GM12864 (cell line): ENCODE measurements around the gene VPS26C.

ENCODE experiments used
- DNase-seq: peaks from one replicate; pipeline ENCODE4 v3.0.0-alpha.2; 2011; ENCODE audit warnings: low read depth
- H3K4me3 ChIP-seq: 2 replicates; pipeline ENCODE4 v1.5.1; 2011; ENCODE audit warnings: mild to moderate bottlenecking, low read depth, low read length, control low read depth
- TF ChIP-seq, protein P1 (sequence below): IDR thresholded peaks from 2 replicates; pipeline ENCODE4 v1.5.1; 2011; ENCODE audit warnings: low read depth, mild to moderate bottlenecking, moderate library complexity, low read length, control low read depth, inconsistent platforms; ENCODE audit errors: missing control alignments

The VPS26C gene

DNA sequence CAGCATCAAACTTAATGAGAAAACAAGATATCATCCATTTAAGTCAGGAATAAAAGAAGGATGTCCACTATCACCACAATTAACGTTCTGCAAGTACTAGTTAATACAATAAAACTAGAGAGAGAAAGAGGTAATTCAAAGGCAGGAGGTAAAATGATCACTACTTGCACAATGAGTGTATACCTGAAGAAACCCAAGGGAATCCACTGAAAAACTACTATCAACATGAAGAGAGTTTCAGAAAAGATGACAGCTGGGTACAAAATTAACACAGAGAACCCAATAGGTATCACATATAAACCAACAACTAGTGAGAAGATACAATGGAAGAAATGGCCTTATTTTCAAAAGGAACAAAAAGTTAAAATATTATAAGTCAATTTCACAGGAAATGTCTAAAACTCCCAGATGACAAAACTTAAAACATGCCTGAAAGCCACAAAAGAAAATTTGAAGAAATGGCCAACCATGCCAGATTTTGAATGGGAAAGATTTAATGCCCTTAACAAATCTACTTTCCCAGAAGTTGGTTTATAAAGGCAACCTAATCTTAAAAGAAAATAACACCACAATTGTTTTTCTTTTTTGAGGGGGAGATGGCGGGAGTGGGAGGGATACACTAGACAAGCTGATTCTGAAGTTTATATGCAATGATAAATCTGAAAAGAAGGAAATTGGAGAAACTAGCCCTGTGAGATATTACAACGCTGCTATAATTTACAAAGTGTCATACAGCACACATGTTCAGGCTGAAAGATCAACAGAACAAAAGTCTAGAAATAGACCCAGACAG is 17.8 kb downstream of the VPS26C start:
- DNase-seq: no peak
- H3K4me3 ChIP-seq: no peak overlapping the region
- TF ChIP-seq, protein P1, sequence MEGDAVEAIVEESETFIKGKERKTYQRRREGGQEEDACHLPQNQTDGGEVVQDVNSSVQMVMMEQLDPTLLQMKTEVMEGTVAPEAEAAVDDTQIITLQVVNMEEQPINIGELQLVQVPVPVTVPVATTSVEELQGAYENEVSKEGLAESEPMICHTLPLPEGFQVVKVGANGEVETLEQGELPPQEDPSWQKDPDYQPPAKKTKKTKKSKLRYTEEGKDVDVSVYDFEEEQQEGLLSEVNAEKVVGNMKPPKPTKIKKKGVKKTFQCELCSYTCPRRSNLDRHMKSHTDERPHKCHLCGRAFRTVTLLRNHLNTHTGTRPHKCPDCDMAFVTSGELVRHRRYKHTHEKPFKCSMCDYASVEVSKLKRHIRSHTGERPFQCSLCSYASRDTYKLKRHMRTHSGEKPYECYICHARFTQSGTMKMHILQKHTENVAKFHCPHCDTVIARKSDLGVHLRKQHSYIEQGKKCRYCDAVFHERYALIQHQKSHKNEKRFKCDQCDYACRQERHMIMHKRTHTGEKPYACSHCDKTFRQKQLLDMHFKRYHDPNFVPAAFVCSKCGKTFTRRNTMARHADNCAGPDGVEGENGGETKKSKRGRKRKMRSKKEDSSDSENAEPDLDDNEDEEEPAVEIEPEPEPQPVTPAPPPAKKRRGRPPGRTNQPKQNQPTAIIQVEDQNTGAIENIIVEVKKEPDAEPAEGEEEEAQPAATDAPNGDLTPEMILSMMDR: no peak

DNA sequence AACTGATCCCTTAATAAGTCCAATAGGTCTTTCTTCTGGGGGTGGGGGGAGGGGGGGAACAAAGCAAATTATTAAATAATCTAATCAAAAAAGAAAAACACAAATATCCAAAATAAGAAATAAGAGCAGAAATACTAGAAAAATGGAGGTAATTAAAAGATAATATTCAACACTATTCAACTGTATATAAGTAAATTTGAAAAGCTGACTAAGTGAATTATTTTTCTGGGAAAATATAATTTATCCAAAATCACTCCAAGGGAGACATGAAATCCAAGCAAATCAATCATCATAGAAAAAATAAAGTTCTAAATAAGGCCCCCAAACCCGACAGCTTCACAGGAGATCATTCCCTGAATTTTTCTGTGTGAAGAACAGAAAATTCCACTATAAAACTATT is 18.8 kb downstream of the VPS26C start:
- DNase-seq: no peak
- no peak overlapping the region for H3K4me3 ChIP-seq
- TF ChIP-seq, protein P1: no peak

DNA sequence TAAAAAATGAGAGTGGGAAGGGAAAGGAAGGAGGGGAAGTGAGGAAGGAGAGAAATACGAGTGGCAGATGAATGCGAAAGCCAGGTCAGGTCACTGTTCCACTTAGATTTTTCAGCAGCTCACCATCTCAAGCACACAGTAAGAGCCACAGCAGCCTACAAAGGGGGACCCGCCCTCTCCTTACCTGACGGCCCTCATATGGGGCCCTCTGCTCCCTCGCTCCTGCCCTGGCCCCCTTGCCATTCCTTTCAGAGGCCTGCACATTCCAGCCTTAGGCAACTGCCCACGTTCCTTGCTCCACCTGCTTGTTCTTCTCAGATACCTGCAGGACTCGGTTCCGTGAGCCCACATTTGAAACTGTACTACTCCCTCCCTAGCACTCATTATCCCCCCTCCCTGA is 22.0 kb downstream of the VPS26C start:
- no peak overlapping the region for H3K4me3 ChIP-seq
- TF ChIP-seq, protein P1: no peak
- no peak for DNase-seq

DNA sequence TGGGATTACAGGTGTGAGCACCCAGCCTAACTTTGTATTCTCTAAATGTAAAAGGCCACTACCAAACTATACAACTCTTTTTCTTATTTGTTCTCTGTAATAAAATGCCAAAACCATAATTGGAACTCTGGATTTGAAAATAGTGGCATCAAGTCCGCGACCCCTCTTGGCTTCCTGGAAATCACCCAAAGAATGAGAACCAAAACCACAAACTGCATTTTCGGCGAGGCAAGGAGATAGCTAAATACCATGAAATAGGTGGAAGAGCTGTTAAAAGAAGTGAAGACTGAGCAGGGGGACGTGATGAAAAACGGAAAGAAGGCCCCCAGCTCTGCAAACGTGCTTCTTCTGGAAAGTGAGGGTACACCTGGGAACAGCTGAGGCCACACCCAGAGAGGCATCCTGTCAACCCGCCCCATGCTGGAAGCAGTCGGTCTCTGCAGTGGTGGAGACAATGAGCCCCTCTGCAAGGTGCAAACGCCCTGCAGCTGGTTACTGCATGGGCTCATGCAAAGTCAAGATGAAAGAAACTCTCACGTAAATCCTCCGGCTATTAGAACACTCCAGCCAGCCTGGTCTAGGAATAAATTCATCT is 22.5 kb downstream of the VPS26C start:
- TF ChIP-seq, protein P1: no peak
- no peak for DNase-seq
- no peak overlapping the region for H3K4me3 ChIP-seq

DNA sequence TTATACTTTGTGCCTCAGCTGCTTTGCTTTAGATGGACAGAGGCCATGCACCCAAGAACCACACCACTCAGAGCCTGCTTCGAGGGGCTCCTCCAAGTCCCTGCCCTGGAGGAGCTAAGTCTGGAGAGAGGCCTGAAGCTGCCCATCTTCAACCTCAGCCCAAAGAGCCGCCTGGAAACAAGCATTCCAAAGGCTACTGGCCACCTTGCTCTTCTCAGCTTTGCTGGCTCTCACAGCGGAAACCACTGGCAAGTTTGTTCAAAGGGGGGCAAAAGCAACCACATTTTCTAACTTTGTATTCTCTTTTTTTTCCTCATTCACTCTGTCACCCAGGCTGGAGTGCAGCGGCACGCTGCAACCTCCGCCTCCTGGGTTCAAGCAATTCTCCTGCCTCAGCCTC is 23.2 kb downstream of the VPS26C start:
- TF ChIP-seq, protein P1: no peak
- no peak for DNase-seq
- no peak overlapping the region for H3K4me3 ChIP-seq

DNA sequence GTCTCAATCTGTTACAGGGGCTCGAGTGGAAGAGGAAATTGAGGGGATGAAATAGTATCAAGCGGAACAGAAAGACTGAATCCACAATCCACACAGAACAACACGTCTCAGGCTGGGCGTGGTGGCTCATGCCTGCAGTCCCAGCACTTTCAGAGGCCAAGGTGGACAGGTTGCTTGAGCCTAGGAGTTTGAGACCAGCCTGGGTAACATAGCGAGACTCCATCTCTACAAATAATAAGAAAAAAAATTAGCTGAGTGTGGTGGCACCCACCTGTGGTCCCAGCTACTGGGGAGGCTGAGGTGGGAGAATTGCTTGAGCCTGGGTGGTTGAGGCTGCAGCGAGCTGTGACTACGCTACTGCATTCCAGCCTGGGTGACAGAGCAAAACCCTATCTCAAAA is 25.7 kb downstream of the VPS26C start:
- no peak for DNase-seq
- no peak overlapping the region for H3K4me3 ChIP-seq
- TF ChIP-seq, protein P1: no peak

DNA sequence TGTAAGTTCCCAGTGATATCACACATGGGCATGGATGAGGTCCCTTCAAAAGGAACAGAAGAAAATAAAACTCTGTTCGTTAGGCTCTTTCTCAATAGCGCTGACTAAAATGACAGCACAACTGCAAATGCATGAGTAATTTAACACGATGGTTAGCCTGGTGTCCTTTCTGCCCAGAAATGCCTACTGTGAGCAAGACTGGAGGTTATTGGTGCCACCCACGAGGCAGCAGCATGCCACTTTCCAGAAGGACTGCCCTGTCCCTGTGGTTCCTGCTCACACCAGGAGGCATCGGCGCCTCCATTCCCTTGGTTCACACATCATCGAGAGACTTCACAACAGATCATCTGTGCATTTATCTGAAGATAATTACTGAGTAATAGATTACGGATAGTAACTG is 26.2 kb downstream of the VPS26C start:
- no peak overlapping the region for H3K4me3 ChIP-seq
- TF ChIP-seq, protein P1: no peak
- no peak for DNase-seq
